GM18907 (cell line): ENCODE results near the gene PPP1CA.
A peak's percentile ranks its signal among the peaks of the same experiment; 100 is the strongest.
"Not testable (repeated sequence)": the region's sequence is repeated elsewhere in the genome, so short reads cannot be mapped to it uniquely, and the experiment has no call there.

Experiments
- ATAC-seq: cut with Tn5 transposase; IDR thresholded peaks from one replicate; pipeline ENCODE4 v1.9.1; 2021; ENCODE audit warnings: mild to moderate bottlenecking, moderate library complexity; ENCODE audit not compliant: unreplicated experiment

Gene PPP1CA

DNA sequence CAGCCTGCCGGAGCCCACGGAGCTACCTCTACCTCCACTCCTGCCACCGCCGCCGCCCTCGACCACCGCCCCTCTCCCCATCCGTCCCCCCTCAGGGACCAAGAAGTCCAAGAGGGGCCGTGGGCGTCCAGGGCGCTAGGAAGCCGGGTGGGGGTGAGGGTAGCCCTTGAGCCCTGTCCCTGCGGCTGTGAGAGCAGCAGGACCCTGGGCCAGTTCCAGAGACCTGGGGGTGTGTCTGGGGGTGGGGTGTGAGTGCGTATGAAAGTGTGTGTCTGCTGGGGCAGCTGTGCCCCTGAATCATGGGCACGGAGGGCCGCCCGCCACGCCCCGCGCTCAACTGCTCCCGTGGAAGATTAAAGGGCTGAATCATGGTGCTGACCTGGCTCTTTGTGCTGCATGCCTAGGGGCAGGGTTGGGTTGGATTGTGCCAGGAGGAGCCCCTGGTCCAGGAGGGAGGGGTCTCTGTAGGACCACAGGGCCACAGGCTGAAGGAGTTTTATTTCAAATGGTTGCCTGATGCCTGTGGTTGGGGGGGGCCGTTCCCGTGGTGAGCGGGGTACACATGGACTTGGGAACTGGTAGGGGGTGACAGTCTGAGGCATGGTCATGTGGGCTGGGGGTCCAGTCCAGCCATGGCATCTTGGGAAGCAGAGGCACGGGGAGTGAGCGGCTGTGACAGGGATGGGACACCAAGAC, 33.5 kb upstream of the PPP1CA start:
- no peak for ATAC-seq

DNA sequence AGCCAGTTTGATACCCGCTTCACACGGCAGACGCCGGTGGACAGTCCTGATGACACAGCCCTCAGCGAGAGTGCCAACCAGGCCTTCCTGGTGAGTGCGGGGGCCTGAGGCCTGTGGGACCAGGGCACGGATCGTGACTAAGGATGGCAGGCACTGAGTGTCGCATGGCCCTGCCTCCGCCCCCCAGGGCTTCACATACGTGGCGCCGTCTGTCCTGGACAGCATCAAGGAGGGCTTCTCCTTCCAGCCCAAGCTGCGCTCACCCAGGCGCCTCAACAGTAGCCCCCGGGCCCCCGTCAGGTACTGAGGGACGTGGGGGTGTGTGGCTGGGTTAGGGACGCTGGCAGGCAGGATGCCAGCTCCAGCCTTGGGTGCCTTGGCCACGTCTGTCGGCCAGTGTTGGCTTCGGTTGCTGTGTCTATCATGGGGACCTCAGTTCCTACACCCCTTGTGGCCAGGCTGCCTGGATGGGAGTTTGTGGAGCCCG, 32.8 kb upstream of the PPP1CA start:
- no peak for ATAC-seq

DNA sequence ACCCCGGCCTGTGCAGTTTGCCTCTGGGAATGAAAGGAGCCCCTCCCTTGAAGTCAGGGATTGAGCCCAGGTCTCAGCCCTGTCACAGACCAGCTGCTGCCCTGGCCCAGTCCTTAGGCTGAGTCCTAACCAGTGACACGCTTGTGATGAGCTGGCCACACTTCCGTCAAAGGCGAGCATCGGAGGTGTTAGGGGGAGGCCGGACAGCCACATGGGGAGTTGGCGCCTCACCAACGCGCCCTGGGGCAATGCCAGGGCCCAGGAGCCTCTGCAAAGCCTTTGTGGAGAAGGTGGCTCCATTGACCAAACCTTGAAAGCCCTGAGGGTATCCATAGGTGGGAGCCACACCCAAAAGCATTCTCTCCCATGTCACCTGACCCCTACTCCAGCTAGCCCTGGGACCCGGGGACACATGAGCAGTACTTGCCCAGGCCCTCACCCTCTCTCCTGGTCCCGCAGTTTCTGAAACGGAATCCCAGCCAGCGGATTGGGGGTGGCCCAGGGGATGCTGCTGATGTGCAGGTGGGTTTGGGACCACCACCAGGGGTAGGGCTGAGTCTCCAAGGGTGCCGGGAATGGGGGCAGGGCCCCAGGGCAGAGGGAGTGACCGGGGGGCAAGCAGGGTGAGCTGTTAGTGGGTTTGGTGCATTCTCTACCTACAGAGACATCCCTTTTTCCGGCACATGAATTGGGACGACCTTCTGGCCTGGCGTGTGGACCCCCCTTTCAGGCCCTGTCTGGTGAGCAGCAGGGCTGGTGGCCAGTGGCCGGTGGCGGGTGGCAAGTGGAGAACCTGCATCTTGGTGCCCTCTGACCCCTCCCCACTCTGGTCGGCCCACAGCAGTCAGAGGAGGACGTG, 32.1 kb upstream of the PPP1CA start:
- ATAC-seq = no peak

DNA sequence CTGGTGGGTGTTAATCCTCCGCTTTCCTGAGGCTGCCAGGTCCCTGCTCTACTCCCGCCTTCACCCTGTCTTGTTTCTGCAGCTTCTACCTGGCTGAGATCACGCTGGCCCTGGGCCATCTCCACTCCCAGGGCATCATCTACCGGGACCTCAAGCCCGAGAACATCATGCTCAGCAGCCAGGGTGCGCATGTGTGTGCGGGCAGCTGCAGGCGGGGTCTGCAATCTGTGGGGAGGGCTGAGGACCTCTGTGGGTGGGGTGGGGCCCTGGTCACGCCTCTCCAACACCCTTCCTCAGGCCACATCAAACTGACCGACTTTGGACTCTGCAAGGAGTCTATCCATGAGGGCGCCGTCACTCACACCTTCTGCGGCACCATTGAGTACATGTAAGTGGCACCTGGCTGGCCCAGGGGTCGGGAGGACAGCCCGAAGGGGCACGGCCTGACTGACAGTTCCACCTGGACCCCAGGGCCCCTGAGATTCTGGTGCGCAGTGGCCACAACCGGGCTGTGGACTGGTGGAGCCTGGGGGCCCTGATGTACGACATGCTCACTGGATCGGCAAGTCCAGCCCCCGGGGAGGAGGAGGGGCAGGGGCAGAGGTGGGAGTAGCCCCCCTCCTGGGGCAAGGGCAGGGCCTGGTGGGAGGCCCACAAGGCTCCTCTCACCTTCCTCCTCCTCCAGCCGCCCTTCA, 31.1 kb upstream of the PPP1CA start:
- ATAC-seq = no peak

DNA sequence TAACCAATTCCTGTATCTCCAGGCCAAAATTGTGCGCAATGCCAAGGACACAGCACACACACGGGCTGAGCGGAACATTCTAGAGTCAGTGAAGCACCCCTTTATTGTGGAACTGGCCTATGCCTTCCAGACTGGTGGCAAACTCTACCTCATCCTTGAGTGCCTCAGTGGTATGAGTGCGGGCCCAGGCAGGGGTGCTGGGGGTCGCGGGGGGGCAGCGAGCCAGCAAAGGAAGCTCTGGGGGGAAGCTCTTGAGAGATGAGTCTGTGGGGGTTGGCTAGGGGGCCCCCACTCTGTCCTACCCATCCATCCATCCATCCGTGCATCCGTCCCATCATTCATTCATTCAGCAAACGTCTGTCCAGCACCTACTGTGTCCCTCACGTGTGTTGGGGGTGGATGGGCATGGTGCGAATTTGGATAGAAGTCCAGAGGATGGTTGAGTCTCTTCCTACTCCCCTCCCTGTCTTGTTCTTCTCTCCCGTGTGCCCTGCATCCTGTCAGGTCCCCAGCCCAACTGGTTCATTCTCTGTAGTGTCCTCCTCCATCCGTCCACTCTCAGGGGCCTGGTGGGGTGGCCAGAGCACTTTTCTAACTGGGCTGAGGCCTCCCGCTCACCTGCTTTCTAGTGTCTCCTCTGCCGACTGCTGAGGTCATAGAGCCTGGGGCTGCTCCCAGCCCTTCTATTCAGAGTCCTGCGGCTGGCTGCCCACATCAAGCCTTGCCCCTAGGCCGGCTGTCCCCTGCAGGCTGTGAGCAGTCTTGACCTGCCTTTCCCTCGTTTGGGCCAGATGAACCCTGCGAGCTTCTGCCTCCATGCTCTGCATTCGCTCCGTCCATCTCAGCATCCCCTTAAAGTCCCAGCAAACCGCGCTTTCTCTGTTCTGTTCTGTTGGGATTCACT, 29.9 kb upstream of the PPP1CA start:
- ATAC-seq = no peak

DNA sequence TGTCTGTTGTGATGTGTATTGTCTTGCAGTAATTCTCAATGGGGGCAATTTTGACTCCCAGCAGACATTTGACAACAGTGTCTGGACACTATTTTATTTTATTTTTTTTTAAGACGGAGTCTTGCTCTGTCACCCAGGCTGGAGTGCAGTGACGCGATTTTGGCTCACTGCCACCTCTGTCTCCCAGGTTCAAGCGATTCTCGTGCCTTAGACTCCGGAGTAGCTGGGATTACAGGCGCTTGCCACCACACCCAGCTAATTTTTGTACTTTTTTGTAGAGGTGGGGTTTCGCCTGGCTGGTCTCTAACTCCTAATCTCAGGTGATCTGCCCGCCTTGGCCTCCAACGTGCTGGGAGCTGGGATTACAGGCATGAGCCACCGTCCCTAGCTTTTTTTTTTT, 28.1 kb upstream of the PPP1CA start:
- ATAC-seq = no peak

DNA sequence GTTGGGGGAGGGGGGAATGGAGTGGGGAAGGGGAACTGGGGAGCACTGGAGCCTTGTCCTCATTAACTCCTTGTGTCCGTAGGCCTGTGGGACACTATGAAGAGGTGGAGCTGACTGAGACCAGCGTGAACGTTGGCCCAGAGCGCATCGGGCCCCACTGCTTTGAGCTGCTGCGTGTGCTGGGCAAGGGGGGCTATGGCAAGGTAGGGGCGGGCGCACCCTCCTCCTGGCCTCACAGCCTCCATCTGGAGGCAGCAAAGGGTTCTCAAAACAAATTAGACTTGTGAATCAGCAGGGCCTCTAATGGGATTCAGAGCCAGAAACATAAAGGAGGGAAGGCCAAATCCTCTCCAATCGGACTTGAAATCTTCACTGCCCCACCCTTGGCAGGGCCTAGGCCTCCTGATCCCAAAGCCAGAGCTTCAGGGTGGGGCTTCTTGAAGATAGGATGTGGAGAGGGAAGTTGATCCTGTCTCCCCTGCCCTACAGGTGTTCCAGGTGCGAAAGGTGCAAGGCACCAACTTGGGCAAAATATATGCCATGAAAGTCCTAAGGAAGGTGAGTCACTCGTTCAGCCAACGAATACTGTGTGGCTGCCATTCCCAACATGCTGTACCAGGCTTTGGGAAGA, 27.5 kb upstream of the PPP1CA start:
- peak; percentile 3 for ATAC-seq

DNA sequence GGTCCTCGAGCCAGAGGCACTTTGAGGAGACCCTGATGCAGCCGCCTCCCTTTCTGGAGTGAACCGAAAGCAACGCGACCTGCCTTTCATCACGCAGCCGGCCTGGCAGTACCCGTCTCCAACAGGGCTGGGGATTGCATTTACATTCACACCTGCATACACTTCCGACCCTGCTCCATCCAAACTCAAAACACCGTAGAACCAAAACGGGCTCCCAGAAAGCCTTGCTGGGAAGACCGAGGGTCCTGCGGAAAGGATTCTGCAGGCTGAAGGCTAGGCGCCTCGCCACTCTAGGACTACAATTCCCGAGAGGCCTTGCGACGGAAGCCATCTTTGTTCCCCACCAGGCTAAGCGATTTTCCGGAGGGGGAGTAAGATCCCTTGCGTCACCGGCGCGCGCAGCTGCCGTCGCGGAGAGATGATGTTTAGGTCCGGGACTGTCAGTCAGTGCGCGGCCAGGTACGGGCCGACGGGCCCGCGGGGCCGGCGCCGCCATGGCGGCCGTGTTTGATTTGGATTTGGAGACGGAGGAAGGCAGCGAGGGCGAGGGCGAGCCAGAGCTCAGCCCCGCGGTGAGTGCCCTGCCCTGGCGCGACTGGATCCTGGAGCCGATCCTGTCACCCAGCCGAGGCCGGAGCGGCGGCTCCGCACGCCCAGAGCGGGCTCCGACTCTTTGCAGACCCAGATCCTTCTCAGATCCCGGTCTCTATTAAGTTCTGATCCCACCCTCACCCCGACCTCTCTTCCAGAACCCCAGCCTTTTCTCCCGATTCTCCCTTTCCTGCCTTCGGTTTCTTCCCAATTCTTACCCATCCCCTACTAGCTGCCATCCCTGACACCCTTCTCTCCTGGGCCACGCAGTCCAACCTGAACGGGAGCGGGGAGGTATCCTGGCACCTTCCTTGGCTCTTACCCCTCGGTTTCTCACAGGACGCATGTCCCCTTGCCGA, 26.7 kb upstream of the PPP1CA start, which contains the start of gene RPS6KB2:
RPS6KB2 (plus strand) TSS at position 443 of the 950 bp plus-strand sequence; CDS start at position 495, 52 bp downstream.
- ATAC-seq = peak; percentile 78

DNA sequence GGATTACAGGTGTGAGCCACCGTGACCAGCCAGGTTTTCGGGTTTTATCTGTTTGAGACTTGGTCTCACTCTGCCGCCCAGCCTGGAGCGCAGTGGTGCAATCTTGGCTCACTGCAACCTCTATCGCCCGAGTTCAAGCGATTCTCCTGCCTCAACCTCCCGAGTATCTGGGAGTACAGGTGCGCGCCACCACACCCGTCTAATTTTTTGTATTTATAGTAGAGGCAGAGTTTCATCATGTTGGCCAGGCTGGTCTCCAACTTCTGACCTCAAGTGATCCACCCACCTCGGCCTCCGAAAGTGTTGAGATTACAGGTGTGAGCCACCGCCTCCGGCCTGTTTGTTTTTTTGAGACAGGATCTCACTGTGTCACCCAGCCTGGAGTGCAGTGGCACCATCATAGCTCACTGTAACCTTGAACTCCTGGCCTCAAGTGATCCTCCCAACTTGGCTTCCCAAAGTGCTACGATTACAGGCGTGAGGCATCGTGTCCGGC, 25.8 kb upstream of the PPP1CA start:
- ATAC-seq = not testable (repeated sequence)

DNA sequence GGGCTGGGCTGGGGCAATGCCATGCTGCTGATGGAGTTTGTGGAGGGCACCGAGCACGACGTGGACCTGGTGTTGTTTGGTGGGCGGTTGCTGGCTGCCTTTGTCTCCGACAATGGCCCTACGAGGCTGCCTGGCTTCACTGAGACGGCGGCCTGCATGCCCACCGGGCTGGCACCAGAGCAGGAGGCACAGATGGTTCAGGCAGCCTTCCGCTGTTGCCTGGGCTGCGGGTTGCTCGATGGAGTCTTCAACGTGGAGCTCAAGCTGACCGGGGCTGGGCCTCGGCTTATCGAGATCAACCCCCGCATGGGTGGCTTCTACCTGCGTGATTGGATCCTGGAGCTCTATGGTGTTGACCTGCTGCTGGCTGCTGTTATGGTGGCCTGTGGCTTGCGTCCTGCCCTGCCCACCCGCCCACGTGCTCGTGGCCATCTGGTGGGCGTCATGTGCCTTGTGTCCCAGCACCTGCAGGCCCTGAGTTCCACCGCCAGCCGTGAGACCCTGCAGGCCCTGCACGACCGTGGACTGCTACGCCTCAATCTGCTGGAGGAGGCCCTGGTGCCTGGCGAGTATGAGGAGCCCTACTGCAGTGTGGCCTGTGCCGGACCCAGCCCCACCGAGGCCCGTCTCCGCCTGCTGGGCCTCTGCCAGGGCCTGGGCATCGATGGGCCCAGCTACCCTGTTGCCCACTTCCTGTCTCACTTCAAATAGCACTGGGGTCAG, 22.4 kb upstream of the PPP1CA start:
- no peak for ATAC-seq

DNA sequence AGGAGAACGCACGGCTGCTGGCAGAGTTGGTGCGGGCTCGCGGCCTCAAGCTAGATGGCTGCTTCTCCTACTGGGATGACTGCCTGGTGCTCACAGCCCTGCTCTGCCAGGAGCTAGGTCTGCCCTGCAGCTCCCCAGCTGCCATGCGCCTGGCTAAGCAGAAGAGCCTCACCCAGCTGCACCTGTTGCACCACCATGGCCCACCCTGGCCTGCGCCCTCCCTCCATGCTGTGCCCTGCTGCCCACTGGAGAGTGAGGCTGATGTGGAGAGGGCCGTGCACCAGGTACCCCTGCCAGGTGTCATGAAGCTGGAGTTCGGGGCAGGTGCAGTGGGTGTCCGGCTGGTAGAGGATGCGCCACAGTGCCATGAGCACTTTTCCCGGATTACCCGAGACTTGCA, 21.8 kb upstream of the PPP1CA start:
- ATAC-seq = no peak

DNA sequence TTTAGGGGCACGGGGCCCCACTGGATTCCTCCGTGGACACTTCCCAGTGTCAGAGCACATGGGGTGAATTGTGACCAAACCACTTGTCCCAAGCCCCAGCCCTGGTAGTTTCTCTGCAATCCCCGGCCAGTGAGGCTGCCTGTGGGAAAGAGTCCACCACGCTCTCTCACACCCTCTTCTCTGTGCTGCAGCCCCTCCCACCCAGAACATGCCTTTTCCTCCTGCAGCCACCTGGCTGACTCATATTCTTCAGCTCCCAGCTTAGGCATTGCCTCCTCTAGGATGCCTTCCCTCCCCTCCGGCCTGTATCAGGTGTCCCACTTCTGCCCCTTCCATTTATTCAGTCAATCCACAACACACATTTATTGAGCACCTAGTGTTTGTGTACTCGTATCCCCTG, 21.2 kb upstream of the PPP1CA start:
- ATAC-seq = no peak

DNA sequence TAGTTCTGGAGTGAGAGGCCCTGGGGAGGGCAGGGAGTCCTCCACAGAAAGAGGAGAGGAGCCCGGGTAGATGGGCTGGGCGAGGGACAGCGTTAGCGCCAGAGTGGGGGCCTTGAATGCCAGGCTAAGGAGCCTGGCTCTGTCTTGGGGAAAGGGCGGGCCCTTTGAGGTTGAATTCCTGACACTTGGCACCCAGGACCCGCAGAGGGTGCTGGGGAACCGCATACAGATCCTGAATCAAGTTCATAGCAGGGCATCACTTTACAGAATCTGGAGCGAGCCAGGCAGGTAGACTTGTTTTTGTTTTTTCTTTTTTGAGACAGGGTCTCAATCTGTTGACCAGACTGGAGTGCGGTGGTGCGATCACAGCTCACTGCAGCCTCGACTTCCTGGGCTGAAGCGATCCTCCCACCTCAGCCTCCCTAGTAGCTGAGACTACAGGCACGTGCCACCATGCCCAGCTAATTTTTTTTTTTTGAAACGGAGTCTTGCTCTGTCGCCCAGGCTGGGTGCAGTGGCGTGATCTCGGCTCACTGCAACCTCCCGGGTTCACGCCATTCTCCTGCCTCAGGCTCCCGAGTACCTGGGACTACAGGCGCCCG, 19.9 kb upstream of the PPP1CA start:
- ATAC-seq = no peak

DNA sequence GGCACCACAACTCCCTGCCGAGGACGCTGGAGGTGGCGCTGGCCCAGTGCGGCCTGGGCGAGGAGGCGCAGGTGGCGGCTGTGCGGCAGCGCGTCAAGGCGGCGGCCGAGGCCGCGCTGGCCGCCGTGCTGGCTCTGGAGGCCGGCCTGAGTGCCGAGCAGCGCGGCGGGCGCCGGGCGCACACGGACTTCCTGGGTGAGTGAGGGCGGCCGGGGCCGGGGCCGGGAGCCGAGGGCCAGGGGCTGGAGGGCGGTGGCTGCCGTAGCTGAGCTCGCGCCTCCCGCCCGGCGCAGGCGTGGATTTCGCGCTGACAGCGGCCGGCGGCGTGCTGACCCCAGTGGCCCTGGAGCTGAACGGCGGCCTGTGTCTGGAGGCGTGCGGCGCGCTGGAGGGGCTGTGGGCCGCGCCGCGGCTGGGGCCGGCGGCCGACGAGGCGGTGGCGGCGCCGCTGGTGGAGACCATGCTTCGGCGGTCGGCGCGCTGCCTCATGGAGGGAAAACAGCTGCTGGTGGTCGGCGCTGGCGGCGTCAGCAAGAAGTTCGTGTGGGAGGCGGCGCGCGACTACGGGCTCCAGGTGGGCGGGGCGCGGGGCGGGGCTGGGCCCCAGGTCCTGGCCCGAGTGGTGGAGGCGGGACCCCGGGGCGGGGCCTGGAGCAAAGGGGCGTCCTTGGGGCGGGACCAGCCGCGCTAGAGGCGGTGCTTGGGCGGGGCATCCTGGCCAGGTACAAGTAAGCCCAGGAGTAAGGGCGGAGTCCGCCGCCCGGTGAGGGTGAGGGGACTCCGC, 19.2 kb upstream of the PPP1CA start:
- peak; percentile 77 for ATAC-seq

DNA sequence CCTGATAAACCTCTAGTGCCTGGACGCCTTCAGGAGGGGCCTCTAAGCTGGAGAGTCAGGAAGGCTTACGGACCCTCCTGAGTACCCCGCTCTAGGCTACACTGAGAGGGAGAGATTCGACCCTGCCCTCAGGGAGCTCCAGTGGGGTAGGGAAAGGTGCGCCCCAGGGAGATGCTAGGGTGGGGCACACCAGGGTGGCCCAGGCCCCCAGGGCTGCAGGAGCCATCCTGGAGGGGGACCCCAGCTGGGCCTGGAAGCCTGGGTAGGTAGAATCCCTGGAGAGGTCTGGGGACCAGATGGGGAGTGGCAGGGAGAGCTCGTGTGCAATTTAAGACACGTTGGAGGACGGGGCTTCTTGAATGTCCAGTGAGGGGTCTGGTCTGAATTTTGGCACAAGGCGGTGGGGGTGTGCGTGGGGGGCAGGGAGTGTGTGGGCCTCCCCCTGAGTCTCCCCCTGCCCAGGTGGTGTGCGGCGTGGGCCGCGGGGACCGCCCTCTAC, 18.5 kb upstream of the PPP1CA start:
- ATAC-seq = no peak

DNA sequence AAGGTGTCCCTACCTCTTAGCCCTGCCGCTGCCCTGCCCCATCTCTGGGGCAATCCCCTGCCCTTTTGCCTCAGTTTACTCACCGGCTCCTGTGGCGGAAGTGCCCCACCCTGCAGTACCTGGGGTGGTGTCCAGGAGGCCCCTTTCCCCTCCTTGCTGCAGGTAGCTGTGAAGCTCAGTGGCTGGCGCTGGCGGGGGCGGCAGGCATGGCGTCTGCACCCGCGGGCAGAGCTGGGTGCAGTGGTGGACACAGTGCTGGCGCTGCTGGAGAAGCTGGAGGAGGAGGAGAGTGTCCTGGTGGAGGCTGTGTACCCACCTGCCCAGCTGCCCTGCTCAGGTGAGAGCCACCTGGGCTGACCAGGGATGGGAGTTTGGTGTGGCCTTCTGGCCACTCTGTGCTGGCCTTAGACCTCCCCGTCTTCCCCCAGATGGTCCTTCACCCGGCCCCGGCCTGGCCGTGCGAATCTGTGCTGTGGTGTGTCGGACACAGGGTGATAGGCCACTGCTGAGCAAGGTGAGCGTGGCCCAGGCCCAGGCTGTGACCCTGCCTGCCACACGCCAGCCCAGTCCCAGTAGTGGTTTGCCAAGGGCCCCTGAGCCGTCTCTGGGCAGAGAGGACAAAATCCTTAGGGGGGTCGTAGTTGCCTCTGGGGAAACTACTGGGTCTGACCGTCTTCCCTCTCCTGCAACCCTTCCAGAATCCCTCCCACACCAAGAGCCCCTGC, 17.8 kb upstream of the PPP1CA start:
- no peak for ATAC-seq
